Thoracic aorta (tissue), 2 donors: Measurements from ENCODE around the gene TMEM141. TPM values are rescaled to one million over a fixed set of nuclear protein-coding genes. Genes with fewer than 3 reads are reported as not detected.
"Not testable (repeated sequence)": the region's sequence is repeated elsewhere in the genome, so short reads cannot be mapped to it uniquely, and the experiment has no call there.

ENCODE experiments used
- ATAC-seq: fragments of 150-250 bp; one replicate; pipeline ENCODE4 v1.8.0; 2017; ENCODE audit warnings: low read depth; ENCODE audit not compliant: insufficient number of reproducible peaks, low FRiP score
- DNase-seq: peaks from one replicate; pipeline ENCODE4 v3.0.0-alpha.2; 2020; ENCODE audit warnings: low spot score
- H3K27ac ChIP-seq, 2 donors: fragments of 200-600 bp; sonication (generic); 1 replicate in 1 of 2; 2 replicates in 1 of 2; pipeline ENCODE4 v1.5.1; 2016; ENCODE audit warnings: mild to moderate bottlenecking in 2 of 2, moderate library complexity in 2 of 2
- H3K27me3 ChIP-seq: fragments of 200-600 bp; sonication (generic); replicated peaks from 2 replicates; pipeline ENCODE4 v1.6.0; 2016; ENCODE audit warnings: mild to moderate bottlenecking; ENCODE audit not compliant: insufficient read depth
- H3K36me3 ChIP-seq: fragments of 200-600 bp; sonication (generic); one replicate; pipeline ENCODE4 v1.5.1; 2016
- H3K4me1 ChIP-seq, 2 donors: fragments of 200-600 bp; sonication (generic); 1 replicate in 1 of 2; 2 replicates in 1 of 2; pipeline versions ENCODE4 v1.5.1 to v1.6.0; 2016; ENCODE audit warnings: low read depth in 2 of 2, mild to moderate bottlenecking in 1 of 2; ENCODE audit not compliant: control insufficient read depth in 1 of 2
- H3K4me3 ChIP-seq: fragments of 200-600 bp; sonication (generic); 2 replicates; pipeline ENCODE4 v1.5.1; 2016; ENCODE audit warnings: mild to moderate bottlenecking
- H3K9me3 ChIP-seq: fragments of 200-600 bp; sonication (generic); 2 replicates; pipeline ENCODE4 v1.5.1; 2016
- total RNA-seq, 2 donors: library from RNA; depleted of rRNA; stranded (reverse); fragments of >200 nt; gene quantifications; one replicate each; pipeline versions ENCODE4 v1.1.0 to v1.2.3, GENCODE V29; 2016
- TF ChIP-seq, protein P1 (sequence below): fragments of 200-600 bp; sonication (generic); IDR thresholded peaks from one replicate; pipeline ENCODE4 v1.5.1; 2019; ENCODE audit warnings: antibody characterized with exemption

The TMEM141 gene
- total RNA-seq, 2 donors from 2014 or later = 12.8 to 37.8 TPM

DNA sequence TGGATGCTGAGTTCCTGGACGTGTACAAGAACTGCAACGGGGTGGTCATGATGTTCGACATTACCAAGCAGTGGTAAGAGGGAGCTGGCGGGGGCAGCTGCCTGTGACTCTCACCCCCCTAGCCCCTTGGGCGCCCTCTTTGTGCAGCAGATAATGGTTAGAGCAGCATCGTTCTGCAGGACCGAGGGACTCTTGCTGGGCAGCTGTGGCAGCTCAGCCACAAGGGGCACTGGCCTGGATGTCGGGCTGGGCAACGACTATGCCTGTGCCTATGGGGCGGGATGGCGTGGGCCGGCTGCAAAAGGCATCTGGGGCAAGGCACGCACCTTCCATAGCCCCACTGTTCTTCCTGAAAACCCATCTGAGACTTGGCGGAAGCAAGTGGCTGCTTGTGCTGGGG, 38.3 kb downstream of the TMEM141 start:
- DNase-seq (no peak), ATAC-seq (no peak)
- H3K36me3 ChIP-seq = peaks cover 48% of the 10 kb centered on the region
- no peak overlapping the region for H3K27ac ChIP-seq
- no peaks in the 10 kb centered on the region for H3K27me3 ChIP-seq
- H3K4me1 ChIP-seq = no peaks in the 10 kb centered on the region
- no peak overlapping the region for H3K4me3 ChIP-seq
- H3K9me3 ChIP-seq = no peaks in the 10 kb centered on the region
- TF ChIP-seq, protein P1, sequence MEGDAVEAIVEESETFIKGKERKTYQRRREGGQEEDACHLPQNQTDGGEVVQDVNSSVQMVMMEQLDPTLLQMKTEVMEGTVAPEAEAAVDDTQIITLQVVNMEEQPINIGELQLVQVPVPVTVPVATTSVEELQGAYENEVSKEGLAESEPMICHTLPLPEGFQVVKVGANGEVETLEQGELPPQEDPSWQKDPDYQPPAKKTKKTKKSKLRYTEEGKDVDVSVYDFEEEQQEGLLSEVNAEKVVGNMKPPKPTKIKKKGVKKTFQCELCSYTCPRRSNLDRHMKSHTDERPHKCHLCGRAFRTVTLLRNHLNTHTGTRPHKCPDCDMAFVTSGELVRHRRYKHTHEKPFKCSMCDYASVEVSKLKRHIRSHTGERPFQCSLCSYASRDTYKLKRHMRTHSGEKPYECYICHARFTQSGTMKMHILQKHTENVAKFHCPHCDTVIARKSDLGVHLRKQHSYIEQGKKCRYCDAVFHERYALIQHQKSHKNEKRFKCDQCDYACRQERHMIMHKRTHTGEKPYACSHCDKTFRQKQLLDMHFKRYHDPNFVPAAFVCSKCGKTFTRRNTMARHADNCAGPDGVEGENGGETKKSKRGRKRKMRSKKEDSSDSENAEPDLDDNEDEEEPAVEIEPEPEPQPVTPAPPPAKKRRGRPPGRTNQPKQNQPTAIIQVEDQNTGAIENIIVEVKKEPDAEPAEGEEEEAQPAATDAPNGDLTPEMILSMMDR = no peak

DNA sequence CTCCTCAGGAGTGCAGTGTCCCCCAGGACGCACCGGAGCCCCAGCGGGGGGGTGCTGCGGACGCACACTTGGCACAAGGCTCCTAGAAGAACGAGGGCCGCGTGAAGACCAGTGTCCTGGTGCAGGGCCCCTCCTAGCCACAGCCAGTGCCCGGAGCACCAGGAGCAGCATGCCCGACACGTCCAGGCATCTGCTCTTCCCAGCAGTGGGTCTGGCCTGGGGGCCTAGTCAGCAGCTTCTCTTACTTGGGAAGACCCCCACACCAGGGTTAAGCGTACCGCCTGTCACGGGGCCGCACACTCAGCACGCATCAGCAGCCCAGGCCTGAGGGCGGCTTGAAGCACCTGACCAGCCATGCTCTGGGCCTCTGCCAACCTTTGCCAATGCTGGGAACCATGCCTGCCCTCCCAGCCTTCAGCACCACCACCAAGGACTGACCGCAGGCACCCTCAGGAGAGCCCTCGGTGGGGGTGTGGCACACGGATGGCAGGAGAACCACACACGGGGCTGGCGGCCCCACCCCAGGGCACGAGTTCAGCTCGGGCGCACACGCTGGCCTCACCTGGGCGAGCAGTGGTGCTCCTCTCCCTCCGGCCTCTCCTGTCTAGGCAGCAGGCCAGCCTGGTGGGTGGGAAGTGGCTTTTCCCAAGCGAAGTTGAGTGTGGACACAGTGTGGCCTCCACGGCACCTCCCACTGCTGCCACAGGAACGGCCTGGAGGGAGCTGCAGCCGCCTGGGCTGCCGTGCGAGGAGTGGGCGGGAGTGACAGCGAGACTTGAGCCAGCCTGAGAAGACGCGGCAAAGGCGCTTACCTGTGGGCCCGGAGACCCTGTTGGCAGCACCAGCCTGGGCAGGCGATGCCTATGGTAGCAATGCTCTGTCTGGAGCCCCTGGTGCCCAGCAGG, 39.1 kb downstream of the TMEM141 start:
- Histone ChIP-seq H3K4me1 (no peaks in the 10 kb centered on the region), H3K36me3 (peaks cover 43% of the 10 kb centered on the region), H3K27ac (no peak overlapping the region), H3K9me3 (no peaks in the 10 kb centered on the region), H3K27me3 (no peaks in the 10 kb centered on the region), H3K4me3 (no peak overlapping the region)
- ATAC-seq (no peak), DNase-seq (no peak)
- TF ChIP-seq, protein P1 = no peak

DNA sequence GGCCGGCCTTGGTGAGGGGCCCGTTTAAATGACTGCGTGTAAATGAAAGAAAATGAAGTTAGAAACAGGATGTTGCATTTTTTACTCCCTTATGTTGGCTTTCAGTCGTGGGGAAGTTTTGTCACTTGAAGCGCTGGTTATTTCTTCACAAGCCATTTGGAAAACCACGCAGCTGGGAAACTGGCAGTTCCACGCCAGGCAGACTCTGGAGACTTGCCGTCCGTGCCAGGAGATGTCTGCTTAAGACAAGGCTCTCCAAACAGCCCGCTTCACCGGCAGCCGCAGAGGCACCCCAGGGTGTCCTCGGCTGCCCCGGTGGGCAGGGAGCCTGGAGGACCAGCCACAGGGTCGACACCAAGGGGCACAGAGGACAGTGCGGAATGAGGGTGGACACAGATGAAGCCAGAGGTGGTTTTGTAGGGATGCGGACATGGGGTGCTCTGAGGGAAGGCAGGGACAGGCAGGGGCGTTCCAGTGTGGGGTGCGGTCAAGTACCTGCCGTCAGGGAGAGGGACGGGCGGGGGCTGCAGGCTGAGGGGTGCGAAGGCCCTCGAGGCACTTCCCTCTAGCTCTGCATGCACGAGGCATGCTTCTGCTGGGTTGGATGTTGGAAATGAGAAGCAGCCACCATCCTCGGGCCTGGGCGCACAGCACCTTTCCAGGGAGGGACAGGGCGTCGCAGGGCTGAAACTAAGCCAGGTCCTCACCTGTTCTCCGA, 40.0 kb downstream of the TMEM141 start:
- Histone ChIP-seq H3K27me3 (no peaks in the 10 kb centered on the region), H3K4me3 (no peak overlapping the region), H3K27ac (no peak overlapping the region), H3K9me3 (no peaks in the 10 kb centered on the region), H3K36me3 (peaks cover 37% of the 10 kb centered on the region), H3K4me1 (no peaks in the 10 kb centered on the region)
- no peak for DNase-seq
- ATAC-seq = no peak
- TF ChIP-seq, protein P1 = no peak

DNA sequence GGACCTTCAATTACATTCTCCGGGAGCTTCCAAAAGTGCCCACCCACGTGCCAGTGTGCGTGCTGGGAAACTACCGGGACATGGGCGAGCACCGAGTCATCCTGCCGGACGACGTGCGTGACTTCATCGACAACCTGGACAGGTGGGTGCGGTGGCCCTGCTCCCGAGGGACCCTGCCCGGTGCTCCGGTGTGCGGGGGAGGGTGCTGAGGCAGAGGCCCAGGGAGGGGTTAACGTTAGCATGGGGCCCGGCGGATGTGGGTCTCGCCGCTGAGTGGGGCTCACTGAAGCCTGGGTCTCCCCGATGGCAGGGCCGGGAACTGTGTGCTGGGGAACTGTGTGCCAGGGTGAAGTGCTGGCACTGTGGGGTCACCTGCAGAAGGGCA, 40.6 kb downstream of the TMEM141 start:
- H3K4me1 ChIP-seq = no peaks in the 10 kb centered on the region
- TF ChIP-seq, protein P1 = no peak
- no peak for ATAC-seq
- peaks cover 33% of the 10 kb centered on the region for H3K36me3 ChIP-seq
- no peaks in the 10 kb centered on the region for H3K9me3 ChIP-seq
- no peak overlapping the region for H3K27ac ChIP-seq
- no peak overlapping the region for H3K4me3 ChIP-seq
- no peak for DNase-seq
- no peaks in the 10 kb centered on the region for H3K27me3 ChIP-seq

DNA sequence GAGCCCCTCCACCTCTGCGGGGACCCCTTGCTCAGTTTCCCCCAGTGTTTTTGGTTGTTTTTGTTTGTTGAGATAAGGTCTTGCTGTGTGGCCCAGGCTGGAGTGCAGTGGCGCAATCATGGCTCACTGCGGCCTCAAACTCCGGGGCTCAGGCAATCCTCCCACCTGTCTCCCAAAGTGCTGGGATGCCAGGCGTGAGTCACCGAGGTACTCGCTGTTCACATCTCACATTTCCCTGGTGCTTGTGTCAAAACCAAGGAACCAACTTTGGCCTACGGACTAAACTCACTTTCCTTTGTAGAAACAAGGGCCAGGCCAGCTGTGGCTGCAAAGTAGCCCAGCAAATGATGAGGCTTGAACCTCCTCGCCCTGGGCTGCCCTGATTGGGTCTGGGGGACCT, 41.4 kb downstream of the TMEM141 start:
- H3K27ac ChIP-seq = no peak overlapping the region
- H3K27me3 ChIP-seq = no peaks in the 10 kb centered on the region
- H3K4me3 ChIP-seq = no peak overlapping the region
- no peaks in the 10 kb centered on the region for H3K4me1 ChIP-seq
- ATAC-seq = no peak
- TF ChIP-seq, protein P1 = no peak
- H3K9me3 ChIP-seq = no peaks in the 10 kb centered on the region
- DNase-seq = no peak
- H3K36me3 ChIP-seq = peaks cover 33% of the 10 kb centered on the region

DNA sequence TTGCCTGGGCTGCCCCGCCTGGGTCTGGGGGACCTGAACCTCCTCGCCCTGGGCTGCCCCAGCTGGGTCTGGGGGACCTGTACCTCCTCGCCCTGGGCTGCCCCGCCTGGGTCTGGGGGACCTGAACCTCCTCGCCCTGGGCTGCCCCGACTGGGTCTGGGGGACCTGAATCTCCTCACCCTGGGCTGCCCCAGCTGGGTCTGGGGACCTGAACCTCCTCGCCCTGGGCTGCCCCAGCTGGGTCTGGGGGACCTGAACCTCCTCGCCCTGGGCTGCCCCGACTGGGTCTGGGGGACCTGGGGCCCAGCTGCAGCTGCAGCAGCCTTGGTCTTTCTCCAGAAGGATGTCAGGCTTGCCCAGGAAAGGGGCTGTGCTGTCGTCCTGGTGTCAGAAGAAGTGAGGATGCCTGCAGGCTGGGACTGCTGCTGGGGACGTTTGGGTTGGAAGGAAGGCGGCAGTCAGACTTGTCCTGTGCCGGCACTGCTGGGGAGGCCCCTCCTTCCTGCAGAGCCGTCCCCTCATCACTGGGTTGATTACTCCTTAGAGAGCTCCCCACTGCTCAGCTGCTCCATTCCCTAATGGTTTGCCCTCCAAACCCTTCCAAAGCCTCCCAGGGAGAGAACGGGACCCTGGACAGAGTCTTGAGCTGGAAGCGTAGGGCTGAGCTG, 42.4 kb downstream of the TMEM141 start:
- not testable (repeated sequence) for ATAC-seq, H3K9me3 ChIP-seq, H3K4me1 ChIP-seq, H3K27ac ChIP-seq, H3K4me3 ChIP-seq, DNase-seq, H3K27me3 ChIP-seq
- peaks cover 27% of the 10 kb centered on the region for H3K36me3 ChIP-seq
